Measurements from ENCODE around the gene ZSWIM8. TPM values are rescaled to one million over a fixed set of nuclear protein-coding genes. Genes with fewer than 3 reads are reported as not detected.

The ZSWIM8 gene
- total and polyA plus RNA-seq, 2 experiments from 2014 or later: 20.5 to 30.4 TPM

DNA sequence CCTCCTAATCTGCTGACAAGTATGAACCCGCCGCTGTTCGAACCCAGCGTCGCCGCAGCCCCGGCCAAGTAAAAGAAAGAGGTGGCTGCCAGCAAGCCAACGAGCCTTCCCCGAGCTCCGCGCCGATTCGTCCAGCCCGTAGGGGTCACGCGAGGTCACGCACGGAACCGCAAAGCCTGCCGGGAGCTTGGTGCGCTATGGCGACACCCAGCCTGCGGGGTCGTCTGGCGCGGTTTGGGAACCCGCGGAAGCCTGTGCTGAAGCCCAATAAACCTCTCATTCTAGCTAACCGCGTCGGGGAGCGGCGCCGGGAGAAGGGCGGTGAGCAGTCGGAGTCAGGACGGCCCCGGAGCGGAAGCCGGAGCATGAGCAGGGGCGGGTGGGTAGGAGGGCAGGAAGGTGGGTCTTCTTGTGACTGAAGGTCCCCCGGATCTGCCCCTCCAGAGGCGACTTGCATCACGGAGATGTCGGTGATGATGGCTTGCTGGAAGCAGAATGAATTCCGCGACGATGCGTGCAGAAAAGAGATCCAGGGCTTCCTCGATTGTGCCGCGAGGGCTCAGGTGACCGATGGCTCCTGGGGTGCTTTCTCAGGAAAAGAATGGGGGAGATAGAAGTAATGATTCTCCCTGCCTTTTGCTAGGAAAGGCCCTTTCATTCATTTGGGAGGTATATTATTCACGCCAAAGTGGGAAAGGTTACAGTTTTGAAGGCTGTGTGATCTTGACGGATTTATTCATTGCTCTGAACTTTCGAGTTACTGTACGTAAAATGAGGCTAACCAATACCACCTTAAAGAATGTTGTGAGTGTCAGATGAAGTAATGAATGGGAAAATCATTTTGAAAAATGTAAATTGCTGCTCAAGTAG, 3.3 kb upstream of the ZSWIM8 start, which contains the start of gene CHCHD1:
Gene CHCHD1 (plus strand): TSS at position 170 of the 870 bp plus-strand sequence. CDS start 28 bp downstream, at position 198.
- peaks cover 22% of the 10 kb centered on the region for H3K36me3 Mint-ChIP-seq (ENCODE audit: low read depth)
- H3K27ac ChIP-seq (ENCODE audit: low read depth): peak within 1 kb of the TSS; percentile 87
- no peaks in the 10 kb centered on the region for H3K9me3 Mint-ChIP-seq
- H3K36me3 ChIP-seq (ENCODE audit: insufficient read depth): peaks cover 8% of the 10 kb centered on the region; the same call in 1 of the 2 replicates
- peak within 1 kb of the TSS; percentile 98 for H3K4me3 ChIP-seq
- peak within 1 kb of the TSS; percentile 95 for H3K4me3 Mint-ChIP-seq
- peaks cover 54% of the 10 kb centered on the region for H3K79me2 ChIP-seq (replicated peaks; ENCODE audit: insufficient read depth)
- no peaks in the 10 kb centered on the region for H3K27me3 ChIP-seq (ENCODE audit: insufficient read depth)
- peak within 1 kb of the TSS; percentile 94 for H3K4me2 ChIP-seq
- DNase-seq (ENCODE audit: low spot score) (peak; percentile 95), ATAC-seq (peak; percentile 65)
- H3F3A ChIP-seq (replicated peaks; ENCODE audit: low read depth): peaks cover 13% of the 10 kb centered on the region; the same call in 1 of the 2 replicates
- TF ChIP-seq EZH2phosphoT487 (IDR thresholded peaks at IDR 0.05; ENCODE audit: unreplicated experiment) (no peak), ETS1 (IDR thresholded peaks at IDR 0.05) (peak; percentile 80), CTCF (conservative IDR thresholded peaks at IDR 0.05; ENCODE audit: low read depth in 2 of 2) (no peak), POLR2AphosphoS5 (IDR thresholded peaks at IDR 0.05; ENCODE audit: low read depth) (peak; percentile 96), JUNB (IDR thresholded peaks at IDR 0.05; ENCODE audit: unreplicated experiment) (no peak), ZNF331 (CRISPR knock-in tag; IDR thresholded peaks at IDR 0.05; ENCODE audit: low read depth) (no peak), REST (IDR thresholded peaks at IDR 0.05; ENCODE audit: unreplicated experiment) (no peak), ZNF114 (CRISPR knock-in tag; IDR thresholded peaks at IDR 0.05) (no peak), CREB1 (CRISPR knock-in tag; IDR thresholded peaks at IDR 0.05; ENCODE audit: low read depth) (0 out of 2 replicates have a peak, but pooled peaks have one; percentile 31), ZNF462 (CRISPR knock-in tag; IDR thresholded peaks at IDR 0.05) (no peak), NANOG (IDR thresholded peaks at IDR 0.05; ENCODE audit: borderline replicate concordance) (no peak), EZH2 (IDR thresholded peaks at IDR 0.05; ENCODE audit: low read depth, unreplicated experiment) (no peak), STAT1 (IDR thresholded peaks at IDR 0.05; ENCODE audit: unreplicated experiment) (no peak)
- H4K20me1 ChIP-seq (replicated peaks; ENCODE audit: insufficient read depth): peaks cover 17% of the 10 kb centered on the region
- peaks cover 25% of the 10 kb centered on the region for H3K4me1 Mint-ChIP-seq
- peaks cover 17% of the 10 kb centered on the region for H3K4me1 ChIP-seq (ENCODE audit: insufficient read depth)
- peak within 1 kb of the TSS; percentile 96 for H2AFZ ChIP-seq
- H3K27ac Mint-ChIP-seq: peak within 1 kb of the TSS; percentile 98
- H3K9me2 ChIP-seq (ENCODE audit: insufficient read depth): no peaks in the 10 kb centered on the region
- H3K27me3 Mint-ChIP-seq (ENCODE audit: insufficient read depth, low read depth, poor library complexity): peaks cover 13% of the 10 kb centered on the region

Measured in GM23338 (cell line).